B cell (primary cell): ENCODE results near the gene ZMAT5. TPM values are rescaled to one million over a fixed set of nuclear protein-coding genes. Genes with fewer than 3 reads are reported as not detected.

ENCODE experiments used
- ATAC-seq: fragments of 200-7000 bp; cut with Tn5 transposase; one replicate; pipeline ENCODE4 v1.10.0; 2021; ENCODE audit warnings: low read depth, mild to moderate bottlenecking, moderate number of reproducible peaks, moderate library complexity
- CTCF ChIA-PET: fragments of 350-600 bp; sonication (Branson Sonifier 250); formaldehyde crosslinking; loops from one replicate; lab custom pipeline; 2021; ENCODE audit warnings: antibody characterized with exemption, inconsistent platforms; lab: Charles Lee
- POLR2A ChIA-PET: fragments of 350-600 bp; sonication (Branson Sonifier 250); formaldehyde crosslinking; loops from one replicate; lab custom pipeline; 2021; ENCODE audit warnings: antibody characterized with exemption; lab: Charles Lee
- DNase-seq: peaks from one replicate; pipeline ENCODE4 v3.0.0; 2013
- H2AFZ ChIP-seq: 2 replicates; pipeline ENCODE4 v1.6.1; 2012; ENCODE audit warnings: mild to moderate bottlenecking, low read depth, low read length; ENCODE audit not compliant: insufficient read depth, poor library complexity, severe bottlenecking
- H3K27ac ChIP-seq, 2 donors: 1 replicate in 1 of 2; 2 replicates in 1 of 2; pipeline ENCODE4 v1.5.1; 2012 to 2013; ENCODE audit warnings: low read length in 2 of 2, mild to moderate bottlenecking in 2 of 2, moderate library complexity in 1 of 2
- H3K27me3 ChIP-seq, 4 experiments: fragments of 200-600 bp in 1 of 4; sonication (generic) in 1 of 4; replicated peaks in 1 of 4; 1 replicate in 2 of 4; 2 replicates in 2 of 4; pipeline versions ENCODE4 v1.6.1 to v1.7.0; 2013 to 2016; ENCODE audit warnings: low read length in 3 of 4, mild to moderate bottlenecking in 2 of 4, mixed read lengths in 1 of 4, moderate library complexity in 1 of 4; ENCODE audit not compliant: insufficient read depth in 4 of 4, control insufficient read depth in 3 of 4; ENCODE audit errors: control extremely low read depth in 1 of 4
- H3K36me3 ChIP-seq, 2 experiments: replicated peaks in 1 of 2; 1 replicate in 1 of 2; 2 replicates in 1 of 2; pipeline versions ENCODE4 v1.6.1 to v1.7.1; 2013; ENCODE audit warnings: low read length in 1 of 2; ENCODE audit not compliant: insufficient read depth in 2 of 2, control insufficient read depth in 1 of 2; ENCODE audit errors: control extremely low read depth in 1 of 2, extremely low read depth in 1 of 2
- H3K4me1 ChIP-seq, 2 donors: fragments of 200-600 bp in 1 of 2; sonication (generic) in 1 of 2; 1 replicate in 1 of 2; 2 replicates in 1 of 2; pipeline versions ENCODE4 v1.5.1 to v1.6.1; 2013 to 2017; ENCODE audit warnings: low read length in 2 of 2; ENCODE audit not compliant: control insufficient read depth in 2 of 2, insufficient read depth in 2 of 2
- H3K4me2 ChIP-seq: replicated peaks from 2 replicates; pipeline ENCODE3; 2012; ENCODE audit warnings: mild to moderate bottlenecking, low read depth, low read length; ENCODE audit not compliant: poor library complexity, severe bottlenecking
- H3K4me3 ChIP-seq, 5 experiments: fragments of 200-600 bp in 1 of 5; sonication (generic) in 1 of 5; 1 replicate in 3 of 5; 2 replicates in 2 of 5; pipeline versions ENCODE4 v1.5.1 to v1.7.0; 2011 to 2016; ENCODE audit warnings: low read length in 4 of 5, mild to moderate bottlenecking in 4 of 5, low read depth in 2 of 5, control low read depth in 1 of 5, moderate library complexity in 1 of 5; ENCODE audit not compliant: insufficient read depth in 1 of 5; ENCODE audit errors: control extremely low read depth in 1 of 5, extremely low read depth in 1 of 5
- H3K79me2 ChIP-seq: fragments of 200-600 bp; sonication (generic); one replicate; pipeline ENCODE4 v1.6.0; 2016; ENCODE audit warnings: low read length; ENCODE audit not compliant: control insufficient read depth, insufficient read depth
- H3K9ac ChIP-seq: fragments of 200-600 bp; sonication (generic); 2 replicates; pipeline ENCODE4 v1.6.1; 2017; ENCODE audit warnings: mild to moderate bottlenecking, low read length, moderate library complexity
- H3K9me3 ChIP-seq, 3 donors: one replicate each; pipeline versions ENCODE4 v1.6.1 to v1.7.1; 2013; ENCODE audit warnings: low read length in 2 of 3; ENCODE audit not compliant: control insufficient read depth in 2 of 3, insufficient read depth in 1 of 3; ENCODE audit errors: control extremely low read depth in 1 of 3
- H4K20me1 ChIP-seq: 2 replicates; pipeline ENCODE4 v1.6.0; 2012; ENCODE audit warnings: mild to moderate bottlenecking, low read length; ENCODE audit not compliant: insufficient read depth, control insufficient read depth, poor library complexity, severe bottlenecking
- H3K27ac Mint-ChIP-seq: one replicate; pipeline ENCODE4 v1.8.0; 2021; ENCODE audit warnings: mixed read lengths
- H3K27me3 Mint-ChIP-seq: one replicate; pipeline ENCODE4 v1.8.0; 2021; ENCODE audit warnings: mixed read lengths
- H3K4me1 Mint-ChIP-seq: one replicate; pipeline ENCODE4 v1.8.0; 2021; ENCODE audit warnings: mixed read lengths
- H3K4me3 Mint-ChIP-seq: one replicate; pipeline ENCODE4 v1.8.0; 2021; ENCODE audit warnings: mixed read lengths
- H3K9me3 Mint-ChIP-seq: one replicate; pipeline ENCODE4 v1.8.0; 2022; ENCODE audit warnings: mixed read lengths; ENCODE audit not compliant: insufficient read depth
- CTCF ChIP-seq: fragments of 200-600 bp; IDR thresholded peaks from one replicate; pipeline ENCODE4 v1.8.0; 2022; ENCODE audit warnings: antibody characterized with exemption, mild to moderate bottlenecking
- EZH2 ChIP-seq: IDR thresholded peaks from 2 replicates; pipeline ENCODE4 v1.6.1; 2012; ENCODE audit warnings: borderline replicate concordance, low read depth, mild to moderate bottlenecking, moderate library complexity, low read length; ENCODE audit not compliant: insufficient read depth, poor library complexity, severe bottlenecking
- WGBS: methylation state at CpG from one replicate; pipeline ENCODE4 v1.1.5; 2013; ENCODE audit warnings: missing lambda C conversion rate; ENCODE audit not compliant: insufficient coverage; 5-methylcytosine and 5-hydroxymethylcytosine counted together
- intact Hi-C: fragments of 100-400 bp; cut with micrococcal nuclease; formaldehyde crosslinking; loops from one replicate; pipeline ENCODE4 v1.10.0; 2022
- polyA plus RNA-seq: library from polyadenylated mRNA; depleted of rRNA; stranded (reverse); fragments of >200 nt; gene quantifications from 2 replicates; pipeline ENCODE4 v1.2.3, GENCODE V29; 2012
- total RNA-seq, 2 donors: library from RNA; stranded (reverse); fragments of 120-200 nt in 1 of 2; gene quantifications; 1 replicate in 1 of 2; 2 replicates in 1 of 2; pipeline versions ENCODE4 v1.2.3 to v1.2.4, GENCODE V29; 2013 to 2022

ZMAT5 gene
- total and polyA plus RNA-seq, 2 donors (not counting 1 experiment from before 2014, with no cell fraction given), result 17.8 to 26.3 TPM

DNA sequence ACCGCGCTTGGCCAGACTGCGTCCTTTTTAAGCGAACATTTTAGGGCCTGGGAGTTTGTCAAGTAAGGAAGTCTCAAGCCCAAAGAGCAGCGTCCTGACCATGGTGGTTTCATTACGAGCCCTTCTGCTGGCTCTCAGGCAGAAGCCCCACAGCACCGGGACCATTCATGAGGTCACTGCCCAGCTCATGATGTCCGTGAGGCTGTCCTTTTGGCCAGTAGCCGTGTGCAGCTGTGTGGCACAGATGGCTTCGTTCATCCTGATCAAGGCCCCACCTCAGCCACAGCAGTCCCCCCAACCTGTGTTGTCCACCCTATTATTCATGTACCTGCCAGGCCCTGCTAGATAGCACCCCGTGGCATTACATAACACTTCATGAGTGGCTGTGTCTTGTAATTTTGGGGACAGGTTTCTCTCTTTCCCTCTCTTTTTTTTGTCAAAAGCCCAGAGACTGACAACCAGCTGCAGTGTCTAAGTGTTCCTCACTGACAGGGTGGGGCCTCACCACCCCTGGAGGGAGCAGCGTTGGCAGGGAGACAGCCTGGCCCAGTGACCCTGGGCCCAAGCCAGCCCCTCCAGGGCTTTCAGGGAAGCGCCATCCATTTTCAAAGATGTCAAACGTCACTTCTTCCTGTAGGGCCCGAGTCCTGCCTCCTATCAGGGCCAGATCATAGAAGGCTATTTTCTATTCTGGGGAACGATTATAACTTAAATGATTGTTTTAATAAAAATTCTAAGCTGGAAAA lies 68.8 kb downstream of the ZMAT5 start:
- Histone ChIP-seq H3K27ac (no peak overlapping the region), H2AFZ (no peak overlapping the region), H3K36me3 (peaks cover 0 to 27% of the 10 kb centered on the region in 2 experiments), H3K9ac (no peak overlapping the region), H3K9me3 (no peaks in the 10 kb centered on the region), H3K4me3 (no peak overlapping the region), H3K4me1 (peaks cover 14 to 20% of the 10 kb centered on the region in 2 donors), H3K27me3 (peaks cover 0 to 11% (median 0%) of the 10 kb centered on the region in 4 experiments), H3K4me2 (no peak overlapping the region), H3K79me2 (no peaks in the 10 kb centered on the region), H4K20me1 (no peaks in the 10 kb centered on the region)
- WGBS, result 96% methylated on average over 12 of the region's 16 CpGs
- ChIA-PET POLR2A (interaction anchor here (0.7 kb wide), 1 partner anchor 508 kb away, joined by 7 read pairs; no protein-coding TSS in a partner anchor), CTCF (no interaction called here)
- no peak overlapping the region for H3K4me3 Mint-ChIP-seq
- peaks cover 17% of the 10 kb centered on the region for H3K4me1 Mint-ChIP-seq
- TF ChIP-seq EZH2, result no peak
- TF ChIP-seq CTCF, result no peak
- DNase-seq (no peak), ATAC-seq (no peak)
- H3K27ac Mint-ChIP-seq, result no peak overlapping the region
- intact Hi-C loops, result no loop called here
- peaks cover 3% of the 10 kb centered on the region for H3K27me3 Mint-ChIP-seq
- H3K9me3 Mint-ChIP-seq, result no peaks in the 10 kb centered on the region
